Dedifferentiated amniotic fluid mesenchymal stem cell (primary cell): ENCODE data around the gene ARHGAP25.

Experiments
- DNase-seq: peaks from one replicate; pipeline ENCODE4 v3.0.0-alpha.2; 2016; ENCODE audit errors: extremely low spot score

ARHGAP25 gene

DNA sequence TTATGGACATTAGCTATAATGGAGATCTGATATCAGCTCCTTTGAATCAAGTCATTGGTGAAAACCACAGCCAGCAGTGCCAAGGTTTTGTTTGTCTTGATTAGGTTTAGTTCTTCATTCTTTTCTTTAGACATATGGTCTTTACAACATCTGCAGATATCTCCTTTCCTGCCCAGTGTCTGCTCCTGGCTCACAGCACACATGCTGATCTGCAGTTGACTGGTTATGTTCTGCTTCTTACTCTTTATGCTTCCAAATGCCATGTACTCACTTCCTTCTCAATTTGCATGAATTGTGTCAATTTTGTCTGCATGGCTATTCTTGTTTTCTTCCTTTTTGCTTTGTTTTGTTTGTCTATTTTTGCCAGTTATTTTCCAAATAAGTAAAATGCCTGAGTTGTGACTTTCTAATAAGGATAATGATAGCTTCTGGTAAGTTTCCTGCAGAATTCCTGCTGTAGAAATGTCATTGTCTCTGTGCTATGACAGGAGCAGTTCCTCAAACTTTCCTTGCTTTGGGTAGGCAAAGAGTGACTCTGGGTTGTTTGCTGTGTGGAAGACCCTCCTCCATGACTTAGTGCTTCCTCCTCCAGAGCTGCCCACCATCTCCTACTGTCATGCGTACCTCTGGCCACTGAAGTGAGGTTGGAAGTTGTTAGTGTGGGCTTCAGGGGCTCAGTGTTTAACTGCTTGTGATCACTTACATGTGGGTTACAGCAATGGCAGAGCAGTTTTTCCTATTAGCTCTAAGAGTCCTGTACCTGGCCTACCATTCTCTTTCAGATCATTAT lies 8.2 kb downstream of the ARHGAP25 start:
- no peak for DNase-seq

DNA sequence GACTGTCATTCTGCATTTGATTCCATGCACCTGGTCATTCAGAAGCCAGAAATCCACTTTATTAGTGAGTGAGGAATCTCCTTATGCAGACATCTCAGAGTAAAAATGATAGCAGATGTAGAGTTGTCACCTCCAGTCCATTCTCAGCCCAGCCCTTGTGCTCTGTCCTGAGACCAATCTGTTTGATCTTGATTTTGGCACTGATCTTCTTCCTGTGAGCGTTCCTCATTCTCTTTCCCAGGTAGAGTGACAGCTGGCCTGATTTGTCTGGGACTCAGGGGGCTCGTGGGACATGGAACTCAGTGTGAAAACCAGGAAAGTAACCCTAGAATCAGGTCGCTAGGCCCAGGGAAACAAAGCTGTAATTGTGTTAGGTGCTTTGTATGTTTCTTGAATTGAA lies 8.9 kb downstream of the ARHGAP25 start:
- DNase-seq = no peak

DNA sequence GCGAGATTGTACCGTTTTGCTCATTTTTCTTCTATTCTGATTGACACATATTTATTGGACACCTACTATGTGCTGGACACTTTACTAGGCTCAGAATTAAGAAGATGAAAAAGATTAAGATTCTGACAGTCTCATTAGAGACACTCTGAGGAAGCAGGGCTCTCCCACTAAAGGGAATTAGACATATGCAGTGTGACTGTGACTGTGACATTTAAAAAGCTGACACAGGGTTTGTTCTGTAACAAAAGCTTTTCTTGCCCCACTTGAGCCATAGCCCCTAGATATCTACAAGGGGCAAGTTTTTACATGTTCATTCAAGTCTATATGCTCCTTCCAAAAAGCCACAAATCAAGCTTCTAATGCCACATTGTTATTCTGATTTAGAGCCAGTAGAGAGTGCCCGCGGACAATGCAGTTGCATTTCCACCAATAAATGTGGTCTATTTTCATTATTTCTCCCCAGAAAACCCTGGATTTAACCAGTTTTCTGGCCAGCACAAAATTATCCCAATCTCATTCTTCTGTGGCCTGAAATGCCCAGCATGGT lies 9.8 kb downstream of the ARHGAP25 start:
- no peak for DNase-seq

DNA sequence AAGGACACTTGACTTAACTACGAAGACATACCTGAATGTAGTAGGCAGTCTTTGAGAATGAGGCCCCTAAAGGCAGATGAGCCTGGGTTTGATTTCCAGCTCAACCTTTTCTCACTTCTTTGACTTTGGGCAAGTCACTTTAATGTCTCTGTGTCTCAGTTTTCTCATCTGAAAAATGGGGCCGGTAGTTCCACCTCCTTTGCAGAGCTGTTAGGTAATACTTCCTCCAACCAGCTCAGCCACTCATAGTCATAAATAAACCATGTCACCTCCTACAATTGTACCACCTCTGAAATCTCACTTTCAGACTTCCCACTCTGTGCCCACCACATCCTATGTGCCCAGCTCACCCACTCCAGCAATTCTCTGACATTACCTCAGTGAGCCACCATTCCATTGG lies 10.4 kb downstream of the ARHGAP25 start:
- no peak for DNase-seq

DNA sequence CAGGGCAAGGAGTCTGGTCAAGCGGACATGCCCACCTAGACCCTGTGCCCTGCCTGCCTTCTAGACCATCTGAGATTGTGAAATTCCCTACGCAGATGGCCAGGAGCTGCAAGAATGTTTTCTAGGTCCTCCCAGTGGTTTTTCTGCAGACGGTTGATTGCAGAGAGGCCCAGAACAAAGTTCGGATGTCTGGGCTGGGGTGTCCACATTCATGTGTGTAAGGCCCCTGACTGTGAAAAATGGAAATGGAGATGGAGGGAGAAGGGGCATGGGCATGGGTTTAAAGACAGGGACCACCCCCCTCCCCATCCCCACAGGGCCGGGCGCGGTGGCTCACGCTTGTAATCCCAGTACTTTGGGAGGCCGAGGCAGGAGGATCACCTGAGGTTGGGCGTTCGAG lies 11.8 kb downstream of the ARHGAP25 start:
- DNase-seq = no peak

DNA sequence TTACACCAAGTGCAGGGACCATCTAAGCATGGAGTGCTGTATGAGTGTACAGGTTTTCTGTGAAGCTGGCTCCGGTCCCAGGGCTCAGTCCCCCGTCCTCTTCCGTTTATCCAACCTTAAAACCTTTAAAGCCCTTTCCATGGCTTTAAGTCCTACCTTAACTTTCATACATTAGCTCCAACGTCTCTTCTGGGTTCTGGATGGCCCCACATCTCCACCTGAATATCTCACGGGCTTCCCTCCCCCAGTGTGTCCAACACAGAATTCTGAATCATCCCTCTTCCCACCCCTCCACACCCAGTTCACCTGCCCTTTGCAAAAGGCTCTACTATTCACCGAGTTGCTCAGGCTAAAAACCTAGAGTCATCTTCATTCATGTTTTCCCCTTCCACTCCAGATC lies 12.8 kb downstream of the ARHGAP25 start:
- DNase-seq = no peak

DNA sequence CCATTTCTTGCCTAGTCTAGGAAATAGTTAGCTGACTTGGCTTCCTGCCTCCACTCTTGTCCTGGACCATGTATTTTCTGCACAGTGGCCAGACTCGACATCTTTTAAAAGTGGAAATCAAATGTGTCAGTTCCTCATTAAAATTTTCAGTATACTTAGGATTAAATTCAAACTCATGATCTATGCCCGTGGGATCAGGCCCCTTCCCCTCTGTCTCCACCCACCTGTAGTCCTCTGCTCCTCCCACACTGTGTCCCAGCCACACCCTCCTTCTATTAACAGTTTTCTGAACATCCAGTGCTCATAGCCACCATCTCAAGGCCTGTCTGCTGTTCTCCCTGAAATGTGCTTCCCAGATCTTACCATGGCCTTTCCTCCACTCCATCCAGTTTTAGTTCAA lies 13.3 kb downstream of the ARHGAP25 start:
- no peak for DNase-seq

DNA sequence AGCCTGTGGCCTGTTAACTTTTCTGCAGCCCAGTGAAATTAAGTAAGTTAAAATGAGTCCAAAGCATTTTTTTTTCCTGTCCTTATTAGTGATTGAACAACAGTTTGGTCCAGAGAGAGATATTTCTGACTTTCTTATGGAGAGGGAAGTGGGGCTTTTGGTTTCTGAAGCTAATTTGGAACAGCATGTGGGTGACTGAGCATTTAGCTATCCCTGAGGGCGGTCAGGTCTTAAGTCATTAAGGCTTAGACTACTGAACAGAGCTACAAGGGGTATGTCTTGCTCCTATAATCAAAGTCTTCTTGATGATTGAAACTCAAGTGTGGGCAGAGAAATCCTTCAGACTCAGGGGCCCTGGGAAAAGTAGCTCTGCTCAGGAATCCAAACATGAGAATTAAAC lies 14.0 kb downstream of the ARHGAP25 start:
- DNase-seq = no peak

DNA sequence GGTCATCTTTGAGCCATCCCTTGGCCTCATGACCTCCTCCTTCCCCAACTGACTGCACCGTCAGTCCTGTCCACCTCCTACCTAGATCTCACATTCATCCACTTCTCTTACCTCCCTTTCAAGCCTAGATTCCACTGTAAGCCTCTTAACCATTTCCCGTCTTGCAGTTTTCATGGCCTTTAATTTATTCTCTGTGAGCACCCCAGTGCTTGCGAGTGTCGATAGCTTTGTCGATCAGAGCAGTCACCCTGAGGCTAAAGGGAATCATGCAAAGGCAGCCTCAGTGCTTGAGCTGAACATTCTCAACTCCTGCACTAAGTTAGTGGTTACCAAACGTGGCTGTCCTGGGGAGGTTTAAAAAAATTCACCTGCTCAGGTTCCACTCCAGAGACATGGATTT lies 14.7 kb downstream of the ARHGAP25 start:
- DNase-seq = no peak

DNA sequence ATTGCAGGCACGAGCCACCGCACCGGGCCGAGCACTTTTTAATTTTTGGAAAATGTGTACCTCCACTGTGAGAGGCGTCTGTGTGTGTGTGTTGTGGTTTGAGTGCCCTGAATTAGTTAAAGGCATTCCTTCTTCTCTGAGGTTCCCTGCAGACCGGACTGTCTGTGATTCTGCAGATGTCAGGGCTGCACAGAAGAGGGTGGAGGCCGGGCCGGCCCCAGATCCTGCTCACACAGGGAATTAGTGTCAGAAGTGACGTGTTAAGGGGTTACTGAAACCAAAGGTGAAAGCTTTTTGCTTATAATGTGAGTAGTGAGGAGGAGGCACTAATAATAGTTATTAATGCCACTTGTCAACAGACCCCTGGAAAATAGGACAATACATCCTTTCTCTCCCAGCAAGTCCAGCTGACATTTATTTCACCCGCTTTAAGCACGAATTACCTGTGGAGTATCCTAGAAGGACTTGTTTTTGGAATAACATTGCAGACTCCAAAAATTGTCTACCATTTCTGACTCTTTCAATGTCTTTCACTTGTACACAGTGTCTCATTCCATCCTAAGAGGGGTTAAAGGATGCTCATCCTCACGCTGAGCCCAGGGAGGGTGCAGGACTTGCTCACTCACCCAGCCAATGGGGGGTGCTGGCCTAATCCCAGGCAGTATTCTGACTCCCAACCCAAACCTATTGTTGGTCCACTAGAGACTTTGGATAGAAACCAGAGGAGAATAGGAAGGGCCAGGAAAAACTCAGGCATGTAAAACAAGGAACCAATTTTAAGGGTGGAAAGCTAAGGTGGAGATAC lies 16.2 kb downstream of the ARHGAP25 start:
- no peak for DNase-seq

DNA sequence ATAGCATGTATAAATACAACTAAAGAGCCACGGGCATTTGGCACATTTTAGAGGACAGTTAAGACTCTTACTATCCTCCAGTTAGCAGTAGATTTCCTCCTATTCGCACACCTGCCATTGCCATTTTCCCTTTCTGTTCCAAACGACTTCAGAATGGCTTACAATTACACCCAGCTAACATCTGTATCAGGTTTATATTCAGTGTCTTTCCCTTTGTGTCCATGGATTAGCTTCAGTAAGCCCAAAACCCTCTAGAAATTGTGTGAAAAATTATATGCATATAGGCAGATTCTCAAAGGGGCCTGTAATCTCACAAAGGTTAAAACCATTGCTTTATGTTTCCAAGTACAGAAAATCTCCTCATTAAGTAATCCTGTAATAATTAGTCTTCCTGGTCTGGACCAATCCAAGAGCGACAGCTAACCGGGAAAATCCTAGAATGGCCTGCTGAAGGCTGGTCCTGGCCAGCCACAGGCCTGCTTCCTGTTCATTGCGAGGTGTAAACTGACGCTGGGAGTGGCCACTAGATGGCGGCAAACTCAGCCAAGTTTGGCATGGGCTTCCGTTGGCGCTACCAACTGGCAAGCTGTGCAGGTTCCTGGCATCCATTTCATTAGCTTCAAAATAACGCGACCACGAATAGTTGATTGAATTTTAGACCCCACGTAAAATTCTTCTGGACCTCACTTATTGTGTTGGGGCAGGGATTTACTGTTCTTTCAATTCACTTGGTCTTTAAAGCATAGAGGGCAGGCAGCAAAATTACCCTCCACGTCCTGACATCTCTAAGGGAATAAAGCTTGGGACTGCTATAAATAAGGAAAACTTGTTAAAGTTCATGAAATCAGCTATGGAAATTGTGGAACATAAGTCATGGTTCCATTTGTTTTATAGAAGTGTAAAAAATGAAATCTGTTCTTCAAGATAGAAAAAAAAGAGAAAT lies 17.1 kb downstream of the ARHGAP25 start:
- peak; percentile 85 for DNase-seq

DNA sequence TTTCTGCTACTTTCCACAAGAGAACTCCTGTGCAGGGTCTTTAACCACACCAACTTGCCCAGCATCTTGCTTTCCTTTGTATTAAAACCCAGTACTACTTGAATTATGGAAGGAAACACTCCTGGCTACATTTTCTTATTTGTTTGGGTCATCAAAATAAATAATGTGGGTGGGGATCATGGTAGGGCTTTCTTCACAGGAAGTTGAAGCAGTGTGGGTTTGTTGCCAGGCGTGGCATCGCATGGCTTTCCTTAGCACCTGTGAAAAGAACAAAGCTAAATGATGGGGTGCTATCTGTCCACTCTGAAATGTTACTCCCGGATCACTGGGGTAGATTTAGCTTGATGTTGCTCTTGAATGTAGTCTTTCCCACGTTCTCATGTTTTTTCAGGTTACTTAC lies 18.7 kb downstream of the ARHGAP25 start:
- no peak for DNase-seq

DNA sequence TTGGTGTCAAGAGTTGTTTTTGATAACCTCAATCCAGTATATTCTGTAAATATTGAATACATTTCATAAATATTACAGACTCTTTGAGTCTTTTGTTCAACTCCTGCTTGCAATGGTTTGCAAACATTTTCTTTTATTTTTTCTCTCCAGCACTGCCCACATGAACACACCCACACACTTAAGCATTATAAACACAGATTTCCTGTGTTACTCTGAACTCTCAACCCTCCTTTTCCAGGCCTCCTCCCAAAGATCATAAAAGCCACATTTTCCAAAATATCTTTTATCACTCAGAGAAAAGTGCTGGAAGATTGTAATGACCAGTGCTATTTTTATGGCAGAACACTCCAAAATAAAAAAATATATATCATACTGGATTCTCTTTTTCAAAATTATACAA lies 20.5 kb downstream of the ARHGAP25 start:
- no peak for DNase-seq

DNA sequence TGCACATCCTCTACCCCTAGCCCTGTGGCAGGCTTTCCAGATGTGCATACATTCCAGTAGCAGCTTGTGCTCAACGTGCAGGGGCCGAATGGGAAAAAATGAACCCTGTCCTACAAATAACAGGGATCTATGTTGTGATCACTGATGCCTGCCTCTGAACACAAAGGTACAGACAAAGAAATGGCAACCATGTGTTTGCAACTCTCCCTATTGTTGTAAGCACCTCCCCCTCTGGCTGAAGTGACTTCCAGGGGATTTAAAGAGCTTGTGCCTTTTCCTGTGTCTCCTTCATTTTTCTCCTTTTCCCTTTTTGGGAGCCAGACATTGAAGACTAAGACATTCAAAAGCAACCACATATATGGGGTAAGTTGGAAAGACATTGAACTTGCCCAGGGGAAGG lies 21.6 kb downstream of the ARHGAP25 start:
- no peak for DNase-seq

DNA sequence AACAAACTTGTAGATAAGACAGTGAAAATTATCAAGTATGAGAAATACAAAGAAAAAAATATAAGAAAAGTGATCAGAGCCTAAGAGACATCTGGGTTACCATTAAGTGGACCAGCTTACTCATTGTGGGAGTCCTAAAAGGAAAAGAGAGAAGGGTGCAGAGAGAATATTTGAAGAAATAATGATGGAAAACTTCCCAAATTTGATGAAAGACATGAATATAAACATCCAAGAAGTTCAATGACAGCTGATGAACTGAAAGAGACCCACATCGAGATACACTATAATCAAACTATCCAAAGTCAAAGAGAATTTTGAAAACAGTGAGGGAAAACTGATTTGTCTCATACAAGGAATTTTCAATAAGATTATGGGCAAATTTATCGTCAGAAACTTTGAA lies 22.5 kb downstream of the ARHGAP25 start:
- DNase-seq = no peak

DNA sequence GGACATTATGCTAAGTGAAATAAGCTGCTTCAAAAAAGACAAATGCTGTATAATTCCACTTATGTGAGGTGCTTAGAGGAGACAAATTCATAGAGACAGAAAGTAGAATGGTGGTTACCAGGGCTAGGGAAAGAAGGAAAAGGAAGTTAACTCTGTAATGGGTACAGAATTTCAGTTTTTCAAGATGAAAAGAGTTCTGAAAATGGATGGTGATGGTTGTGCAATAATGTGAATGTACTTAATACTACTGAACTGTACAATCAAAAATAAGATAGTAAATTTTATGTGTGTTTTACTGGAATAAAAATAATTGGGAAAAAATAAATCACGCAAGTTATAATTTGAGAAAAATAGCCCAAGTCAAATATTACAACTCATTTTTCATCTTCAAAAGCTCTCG lies 27.5 kb downstream of the ARHGAP25 start:
- no peak for DNase-seq

DNA sequence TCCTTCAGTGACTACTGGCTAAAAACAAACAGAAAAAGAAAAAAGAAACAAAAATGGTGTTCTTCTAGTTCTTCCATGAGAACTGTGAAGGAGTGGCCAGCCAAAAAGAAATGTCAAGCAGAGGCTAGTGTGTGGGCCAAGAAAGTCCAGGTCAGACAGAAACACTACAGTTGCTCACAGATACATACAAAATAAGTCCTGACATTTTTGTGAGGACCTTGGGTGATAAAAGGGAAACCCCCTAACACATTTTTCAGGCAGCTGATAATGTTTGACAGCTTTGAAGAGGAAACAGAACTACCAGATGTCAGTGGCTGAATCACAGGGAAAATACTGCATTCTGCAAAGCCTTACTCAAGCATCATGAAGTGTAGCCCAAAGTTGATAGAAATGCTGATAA lies 28.1 kb downstream of the ARHGAP25 start:
- no peak for DNase-seq

DNA sequence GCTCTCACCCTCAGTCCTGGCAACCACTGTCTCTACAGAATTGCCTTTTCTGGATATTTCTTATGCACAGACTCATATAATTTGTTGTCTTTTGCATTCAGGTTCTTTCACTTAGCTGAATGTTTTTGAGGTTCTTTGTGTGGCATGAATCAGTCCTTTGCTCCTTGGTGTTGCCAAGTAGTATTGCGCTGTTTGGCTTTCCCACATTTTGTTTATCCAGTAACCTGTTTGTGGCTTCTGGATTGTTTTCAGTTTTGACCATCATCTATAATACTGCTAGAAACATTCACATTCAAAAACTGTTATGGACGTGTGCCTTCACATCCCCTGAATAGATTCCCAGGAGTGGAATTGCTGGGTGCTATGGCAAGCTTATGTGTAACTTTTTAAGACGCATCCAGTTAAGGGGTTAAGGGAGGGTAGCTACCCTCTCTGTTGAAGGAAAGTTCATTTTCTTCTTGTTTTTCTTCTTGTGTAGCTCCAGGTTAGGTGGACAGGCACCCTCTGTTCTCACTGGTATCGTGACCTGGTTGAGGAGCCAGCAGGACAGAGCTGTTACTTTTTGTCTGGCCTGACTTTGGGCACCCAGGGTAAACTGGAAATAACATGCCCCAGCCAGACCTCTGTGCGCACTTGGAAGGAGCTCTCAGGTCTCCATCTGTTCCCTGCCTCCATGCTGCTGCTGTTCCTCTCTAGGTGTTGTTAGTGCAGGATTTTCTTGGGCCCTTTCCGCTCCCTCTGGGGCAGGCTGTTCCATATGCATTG lies 29.6 kb downstream of the ARHGAP25 start:
- DNase-seq = no peak

DNA sequence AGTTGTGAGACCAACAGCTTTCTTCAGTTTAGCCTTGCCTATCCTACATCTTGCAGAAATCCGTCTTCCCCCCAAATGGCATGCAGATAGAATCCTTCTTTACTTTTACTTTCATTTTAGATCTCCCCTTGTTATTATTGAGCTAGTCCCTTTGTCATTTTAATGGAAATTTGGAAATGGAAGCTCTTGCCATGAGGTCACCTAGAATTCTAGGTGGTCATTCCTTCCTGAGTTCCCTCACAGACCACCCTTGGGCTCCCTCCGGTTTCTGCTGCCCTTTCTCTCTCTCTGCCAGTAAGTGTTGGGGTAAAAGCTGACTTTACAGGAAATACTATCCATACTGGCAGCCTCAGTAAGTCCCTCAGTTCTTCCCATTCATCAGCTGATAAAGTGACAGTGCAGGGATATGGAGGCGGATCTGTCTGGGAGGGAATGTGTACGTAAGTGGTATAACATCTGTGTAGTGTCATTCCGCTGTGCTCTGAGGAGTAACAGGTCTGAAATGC lies 30.2 kb downstream of the ARHGAP25 start:
- DNase-seq = no peak

DNA sequence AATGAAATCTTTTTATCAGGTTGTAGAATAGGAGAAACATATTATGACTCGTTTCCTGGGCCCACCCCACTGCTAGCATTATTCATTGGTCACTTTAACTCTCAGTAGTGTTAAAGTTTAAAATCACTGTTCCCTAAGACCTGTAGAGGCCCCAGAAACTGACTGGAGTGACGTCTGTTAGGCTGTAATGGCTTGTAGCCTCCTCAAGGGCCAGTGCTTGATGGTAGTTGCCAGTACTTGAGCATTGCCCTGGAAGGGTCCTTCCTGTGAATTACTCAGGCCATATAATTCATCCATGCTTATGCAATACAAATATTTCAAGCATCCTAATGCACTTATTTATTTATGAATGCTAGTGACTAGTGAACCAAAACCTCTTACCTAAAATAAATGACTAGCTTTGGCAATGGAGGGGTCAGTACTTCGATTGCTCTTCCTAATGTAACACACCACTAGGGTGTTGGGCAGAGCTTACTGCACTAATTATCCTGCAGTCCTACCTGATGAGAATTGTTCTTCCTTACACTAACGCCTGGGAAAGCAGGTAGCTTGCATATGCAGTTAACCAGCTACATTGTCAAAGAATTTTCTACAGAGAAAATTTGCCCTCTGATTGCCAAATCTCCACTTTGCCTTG lies 31.2 kb downstream of the ARHGAP25 start:
- DNase-seq = no peak
